Measurements from ENCODE around the gene LRGUK.

DNA sequence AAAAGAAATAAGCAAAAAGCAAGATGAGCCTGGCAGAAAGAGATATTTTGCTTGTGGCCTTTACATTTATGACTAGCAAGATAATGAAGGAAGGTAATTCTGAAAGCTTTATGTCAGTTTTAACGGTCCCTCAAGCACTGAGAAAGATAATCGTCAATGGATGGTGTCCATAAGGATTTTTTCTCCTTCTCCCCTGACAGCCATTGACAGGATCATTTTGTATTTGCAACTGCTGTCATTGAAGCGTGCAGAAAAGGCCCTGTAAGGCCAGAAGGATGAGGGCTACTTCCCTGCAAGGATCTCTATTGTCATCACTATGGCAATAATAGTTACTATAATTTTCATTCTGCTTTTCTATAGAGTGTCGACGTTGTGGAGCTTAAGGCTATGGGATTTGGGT lies 994 bp upstream of the LRGUK start:
- TF ChIP-seq ZNF274 (IDR thresholded peaks at IDR 0.05; ENCODE audit: low read depth, low read length), result no peak
- no peak for TF ChIP-seq YY1 (IDR thresholded peaks at IDR 0.05; ENCODE audit: insufficient read depth, insufficient read length)

All from NT2/D1 (cell line).